Astrocyte (in vitro differentiated cells and primary cell): Measurements from ENCODE around the gene AQP2.

ENCODE experiments used
- CTCF ChIP-seq: IDR thresholded peaks from 2 replicates; pipeline ENCODE4 v1.5.1; 2011; ENCODE audit warnings: low read depth, mild to moderate bottlenecking, inconsistent platforms, low read length, moderate library complexity; ENCODE audit not compliant: insufficient read depth
- EZH2 ChIP-seq: IDR thresholded peaks from 2 replicates; pipeline ENCODE4 v1.6.1; 2012; ENCODE audit warnings: mild to moderate bottlenecking, low read length, inconsistent platforms; ENCODE audit not compliant: insufficient read depth

DNA sequence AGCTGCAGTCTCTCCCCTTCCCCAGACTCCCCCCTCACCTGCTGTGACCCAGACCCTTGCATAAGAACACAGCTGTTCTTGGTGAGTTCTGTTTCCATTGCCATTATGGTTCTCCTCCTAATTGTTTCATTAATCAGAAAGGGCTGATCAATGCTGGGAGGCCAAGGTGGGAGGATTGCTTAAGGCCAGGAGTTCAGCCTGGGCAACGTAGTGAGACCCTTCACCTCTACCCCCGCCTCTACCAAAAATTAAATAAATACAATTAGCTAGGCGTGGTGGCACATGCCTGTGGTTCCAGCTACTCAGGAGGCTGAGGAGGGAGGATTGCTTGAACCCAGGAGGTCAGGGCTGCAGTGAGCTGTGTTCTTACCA, 29.6 kb upstream of the AQP2 start:
- TF ChIP-seq CTCF (no peak), EZH2 (no peak)
